Stimulated activated naive B cell treated with anti-CD40 and anti-IgM and Interleukin-4, amounts not matched to agents 10 μg/mL and 1 μg/mL and 100 μg/mL, for 72 hours (primary cell): ENCODE results near the gene SH3GL1.

Source experiments
- ATAC-seq, 2 donors: fragments of 150-1000 bp; cut with Tn5 transposase; replicated peaks; 2 replicates each; pipeline ENCODE4 v1.10.0; 2021; ENCODE audit warnings: moderate library complexity in 1 of 2
- DNase-seq: peaks from one replicate; pipeline ENCODE4 v3.0.0; 2021
- H3K27ac Mint-ChIP-seq: one replicate; pipeline ENCODE4 v1.8.0; 2022; ENCODE audit warnings: mild to moderate bottlenecking, mixed read lengths
- H3K27me3 Mint-ChIP-seq, 2 donors: one replicate each; pipeline ENCODE4 v1.8.0; 2022; ENCODE audit warnings: mixed read lengths in 2 of 2
- H3K36me3 Mint-ChIP-seq, 2 donors: one replicate each; pipeline ENCODE4 v1.8.0; 2022; ENCODE audit warnings: mixed read lengths in 2 of 2, mild to moderate bottlenecking in 1 of 2
- H3K4me1 Mint-ChIP-seq, 2 donors: one replicate each; pipeline ENCODE4 v1.8.0; 2022; ENCODE audit warnings: mixed read lengths in 2 of 2, mild to moderate bottlenecking in 1 of 2
- H3K4me3 Mint-ChIP-seq, 2 donors: one replicate each; pipeline ENCODE4 v1.8.0; 2022; ENCODE audit warnings: mild to moderate bottlenecking in 2 of 2, mixed read lengths in 2 of 2, moderate library complexity in 1 of 2
- H3K9me3 Mint-ChIP-seq, 2 donors: one replicate each; pipeline ENCODE4 v1.8.0; 2022; ENCODE audit warnings: mixed read lengths in 2 of 2, mild to moderate bottlenecking in 1 of 2

SH3GL1 gene

DNA sequence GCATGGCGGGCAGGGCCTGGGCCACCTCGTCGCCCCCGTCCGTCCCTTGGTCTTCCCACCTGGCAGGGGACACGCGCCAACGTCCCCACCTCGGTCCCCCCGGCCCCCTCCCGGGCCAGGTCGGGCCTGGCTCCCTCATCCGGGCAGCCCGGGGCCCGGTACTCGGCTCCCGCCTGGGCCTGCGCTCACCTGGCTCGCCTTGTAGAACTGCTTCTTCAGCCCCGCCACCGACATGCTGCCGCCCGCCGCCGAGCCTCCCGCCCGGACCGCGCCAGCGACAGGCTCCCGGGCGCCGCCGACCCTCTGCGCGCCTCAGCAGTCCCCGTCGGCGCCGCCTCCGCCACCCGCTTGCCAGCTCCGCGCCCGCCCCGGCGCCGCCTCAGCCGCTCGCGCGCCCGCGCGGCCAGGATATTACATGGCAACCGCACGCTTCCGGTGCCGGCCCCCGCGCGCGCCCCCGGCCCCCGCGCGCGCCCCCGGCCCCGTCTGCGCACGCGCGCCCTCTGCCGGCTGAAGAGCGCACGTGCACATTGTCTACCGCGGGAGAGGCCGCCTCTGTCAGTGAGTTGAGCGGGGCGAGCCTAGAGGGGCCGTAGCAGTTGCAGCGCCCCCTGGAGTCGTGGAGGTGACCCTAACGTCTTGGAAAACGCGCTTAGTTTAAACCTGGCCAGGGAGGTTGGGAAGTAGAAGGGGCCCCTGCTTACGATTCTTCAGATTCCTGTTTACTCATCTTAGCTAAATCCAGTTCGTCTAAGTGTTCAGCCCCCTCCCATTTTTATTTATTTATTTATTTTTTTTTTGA lies at the start of gene SH3GL1:
SH3GL1 (minus strand) TSS at position 413 of the 802 bp plus-strand sequence; CDS start at position 234, 179 bp downstream.
- no peaks in the 10 kb centered on the region for H3K27me3 Mint-ChIP-seq
- H3K9me3 Mint-ChIP-seq: peaks cover 0 to 2% of the 10 kb centered on the region in 2 donors
- peak; percentile 81 for DNase-seq
- peaks cover 15 to 27% of the 10 kb centered on the region in 2 donors for H3K36me3 Mint-ChIP-seq
- peak within 1 kb of the TSS; percentile 92 for H3K27ac Mint-ChIP-seq
- peak; percentile 75 to 77 for ATAC-seq
- peaks cover 36 to 69% of the 10 kb centered on the region in 2 donors for H3K4me1 Mint-ChIP-seq
- peak within 1 kb of the TSS; percentile 92 to 93 for H3K4me3 Mint-ChIP-seq

- Mint-ChIP-seq H3K9me3 (no peaks in the 10 kb centered on the region), H3K27me3 (no peaks in the 10 kb centered on the region), H3K4me1 (no peaks in the 10 kb centered on the region), H3K27ac (no peak overlapping the region), H3K4me3 (no peak overlapping the region), H3K36me3 (peaks cover 40% of the 10 kb centered on the region in 2 donors)
- DNase-seq: no peak
- no peak for ATAC-seq
Measured at GRCh38 chr19:4449639-4450028, 49.3 kb upstream of the SH3GL1 start.

DNA sequence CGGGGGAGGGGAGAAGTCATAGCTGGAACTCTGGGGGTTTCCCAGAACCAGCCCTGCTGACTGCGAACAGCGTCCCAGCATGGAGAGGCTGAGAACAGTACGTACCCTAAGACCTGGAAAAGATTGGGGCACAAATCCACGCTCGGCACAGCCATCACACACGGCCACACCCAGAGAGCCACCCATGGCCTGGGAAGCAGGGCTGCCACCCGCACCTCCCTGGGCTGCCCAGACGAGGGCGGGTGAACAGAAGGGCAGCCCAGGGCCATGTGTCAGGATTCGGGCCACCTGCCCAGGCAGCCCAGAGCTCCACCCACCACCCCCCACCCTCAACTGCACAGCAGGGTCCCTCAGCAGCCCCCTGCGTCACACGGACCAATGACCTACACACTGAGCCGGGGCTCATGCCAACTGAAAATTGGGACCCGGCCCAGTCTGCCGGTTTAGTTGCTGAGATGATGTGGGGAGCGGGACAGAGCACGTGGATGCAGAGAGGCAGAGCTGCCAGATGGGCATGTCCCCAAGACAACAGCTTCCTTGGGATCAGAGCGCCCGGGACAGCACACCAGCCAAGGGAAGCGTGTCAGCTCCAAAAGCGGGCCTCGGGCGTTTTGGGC lies 48.8 kb upstream of the SH3GL1 start:
- Mint-ChIP-seq H3K27ac (no peak overlapping the region), H3K36me3 (peaks cover 44 to 45% of the 10 kb centered on the region in 2 donors), H3K9me3 (no peaks in the 10 kb centered on the region), H3K4me1 (no peaks in the 10 kb centered on the region), H3K4me3 (no peak overlapping the region), H3K27me3 (no peaks in the 10 kb centered on the region)
- ATAC-seq (no peak), DNase-seq (no peak)

DNA sequence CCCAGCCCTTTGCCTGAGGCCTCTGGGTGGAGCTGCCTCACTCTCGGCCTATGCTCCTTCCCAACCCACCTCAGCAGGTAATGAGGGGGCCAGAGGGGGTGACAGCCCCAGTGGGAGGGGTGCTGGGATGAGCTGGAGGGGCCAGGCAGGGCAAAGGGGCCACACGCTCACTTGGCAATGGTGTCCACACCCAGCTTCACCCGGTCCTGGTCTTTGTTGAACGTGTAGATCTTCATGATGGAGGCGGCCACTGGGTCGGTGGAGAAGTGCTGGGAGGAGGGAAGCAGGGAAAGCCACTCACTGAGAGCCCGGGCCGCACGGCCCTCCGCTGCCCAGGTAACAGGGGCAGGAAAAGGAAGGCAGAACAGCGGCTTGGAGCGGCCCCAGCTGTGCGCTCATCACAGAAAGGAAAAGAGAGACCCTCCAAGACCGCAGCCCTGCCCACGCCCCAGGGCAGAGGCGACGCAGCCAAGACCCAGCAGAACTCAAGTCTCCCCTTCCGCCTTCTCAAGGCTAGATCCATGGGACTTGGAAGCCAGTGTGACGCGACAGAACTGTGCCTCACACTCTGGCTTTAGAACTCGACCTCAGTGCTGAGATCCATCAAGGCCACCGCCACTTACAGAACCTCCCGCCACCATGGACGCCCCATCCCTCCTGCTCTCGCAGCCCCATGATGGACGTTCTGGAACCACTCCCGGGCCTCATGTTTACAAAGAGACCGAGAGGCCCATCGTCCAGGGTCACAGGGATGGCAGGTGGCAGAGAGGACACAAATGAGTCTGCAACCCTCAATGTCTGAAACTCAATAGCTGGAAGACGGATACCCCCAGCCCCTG lies 48.0 kb upstream of the SH3GL1 start:
- no peak overlapping the region for H3K4me3 Mint-ChIP-seq
- H3K27me3 Mint-ChIP-seq: no peaks in the 10 kb centered on the region
- H3K36me3 Mint-ChIP-seq: peaks cover 45 to 48% of the 10 kb centered on the region in 2 donors
- ATAC-seq (no peak), DNase-seq (no peak)
- H3K4me1 Mint-ChIP-seq: no peaks in the 10 kb centered on the region
- no peaks in the 10 kb centered on the region for H3K9me3 Mint-ChIP-seq
- H3K27ac Mint-ChIP-seq: no peak overlapping the region

GRCh38 chr19:4447327-4448146 lies 47.2 kb upstream of the SH3GL1 start:
- Mint-ChIP-seq H3K4me3 (no peak overlapping the region), H3K9me3 (no peaks in the 10 kb centered on the region), H3K27ac (no peak overlapping the region), H3K36me3 (peaks cover 39 to 48% of the 10 kb centered on the region in 2 donors), H3K4me1 (peaks cover under 1 to 8% of the 10 kb centered on the region in 2 donors), H3K27me3 (no peaks in the 10 kb centered on the region)
- ATAC-seq (no peak), DNase-seq (no peak)

DNA sequence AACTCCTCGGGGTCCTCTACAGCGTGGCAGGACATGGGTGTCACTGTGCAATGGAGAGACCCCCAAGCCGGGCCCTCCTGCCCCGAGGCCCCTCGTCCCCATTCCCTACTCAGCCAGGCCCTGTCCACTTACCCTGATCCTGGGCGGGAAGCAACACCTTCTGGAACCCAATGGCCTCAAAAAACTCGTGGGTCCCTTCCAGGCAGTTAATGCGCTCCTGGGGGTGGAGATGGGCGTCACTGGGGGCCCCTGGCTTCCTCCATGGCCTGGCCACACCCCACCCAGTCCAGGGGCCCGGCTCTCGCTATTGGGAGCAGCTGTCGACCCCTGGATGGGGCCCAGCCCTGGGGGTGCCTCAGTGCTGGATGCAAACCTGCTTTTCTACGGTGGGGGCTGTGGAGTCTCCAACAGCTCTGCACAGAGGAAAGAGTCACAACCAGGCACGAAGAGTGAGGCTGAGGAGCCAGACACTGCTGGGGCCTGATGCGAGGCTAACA lies 46.4 kb upstream of the SH3GL1 start:
- Mint-ChIP-seq H3K27ac (no peak overlapping the region), H3K9me3 (no peaks in the 10 kb centered on the region), H3K36me3 (peaks cover 39 to 40% of the 10 kb centered on the region in 2 donors)

DNA sequence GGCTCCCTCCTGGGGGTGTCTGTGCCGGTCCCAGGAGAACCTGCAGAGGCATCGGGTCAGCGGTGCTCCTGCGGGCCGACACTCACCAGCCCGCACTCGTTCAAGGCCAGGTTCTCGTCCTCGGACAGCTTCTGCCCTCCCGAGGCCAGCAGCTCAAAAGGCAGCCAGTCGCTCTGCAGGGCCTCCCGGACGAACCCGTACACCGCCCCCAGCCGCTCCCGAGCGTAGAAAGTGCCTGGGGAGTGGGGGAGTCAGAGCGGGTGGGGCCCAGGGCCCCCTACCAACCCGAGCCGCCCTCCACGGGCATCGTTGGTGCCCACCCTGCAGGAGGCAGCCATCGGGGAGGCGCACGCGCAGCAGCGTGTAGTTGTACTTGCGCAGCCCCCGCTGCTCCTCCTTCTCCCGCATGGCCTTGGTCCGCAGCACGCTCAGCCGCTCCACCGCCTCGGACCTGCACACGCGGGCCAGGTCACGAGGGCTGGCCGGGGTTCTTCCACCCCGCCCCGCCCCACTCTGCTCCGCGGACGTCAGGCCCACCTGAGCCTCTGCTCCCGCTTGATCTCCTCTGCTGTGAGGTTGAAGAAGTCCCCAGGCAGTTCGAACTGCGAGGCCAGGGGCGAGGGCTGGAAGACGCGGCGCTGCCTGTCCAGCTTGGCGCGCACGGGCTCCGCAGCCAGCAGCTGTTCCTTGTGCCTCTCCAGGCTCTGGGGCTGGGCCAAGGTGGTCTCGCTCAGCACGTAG lies 45.8 kb upstream of the SH3GL1 start:
- Mint-ChIP-seq H3K36me3 (peaks cover 39% of the 10 kb centered on the region in 2 donors), H3K27ac (peak overlapping the region; percentile 47)

More for the DNA sequence above, 46.4 kb upstream of the SH3GL1 start:
- Mint-ChIP-seq H3K27me3 (no peaks in the 10 kb centered on the region), H3K4me3 (no peak overlapping the region), H3K4me1 (peaks cover 7 to 16% of the 10 kb centered on the region in 2 donors)
- ATAC-seq (no peak), DNase-seq (no peak)

DNA sequence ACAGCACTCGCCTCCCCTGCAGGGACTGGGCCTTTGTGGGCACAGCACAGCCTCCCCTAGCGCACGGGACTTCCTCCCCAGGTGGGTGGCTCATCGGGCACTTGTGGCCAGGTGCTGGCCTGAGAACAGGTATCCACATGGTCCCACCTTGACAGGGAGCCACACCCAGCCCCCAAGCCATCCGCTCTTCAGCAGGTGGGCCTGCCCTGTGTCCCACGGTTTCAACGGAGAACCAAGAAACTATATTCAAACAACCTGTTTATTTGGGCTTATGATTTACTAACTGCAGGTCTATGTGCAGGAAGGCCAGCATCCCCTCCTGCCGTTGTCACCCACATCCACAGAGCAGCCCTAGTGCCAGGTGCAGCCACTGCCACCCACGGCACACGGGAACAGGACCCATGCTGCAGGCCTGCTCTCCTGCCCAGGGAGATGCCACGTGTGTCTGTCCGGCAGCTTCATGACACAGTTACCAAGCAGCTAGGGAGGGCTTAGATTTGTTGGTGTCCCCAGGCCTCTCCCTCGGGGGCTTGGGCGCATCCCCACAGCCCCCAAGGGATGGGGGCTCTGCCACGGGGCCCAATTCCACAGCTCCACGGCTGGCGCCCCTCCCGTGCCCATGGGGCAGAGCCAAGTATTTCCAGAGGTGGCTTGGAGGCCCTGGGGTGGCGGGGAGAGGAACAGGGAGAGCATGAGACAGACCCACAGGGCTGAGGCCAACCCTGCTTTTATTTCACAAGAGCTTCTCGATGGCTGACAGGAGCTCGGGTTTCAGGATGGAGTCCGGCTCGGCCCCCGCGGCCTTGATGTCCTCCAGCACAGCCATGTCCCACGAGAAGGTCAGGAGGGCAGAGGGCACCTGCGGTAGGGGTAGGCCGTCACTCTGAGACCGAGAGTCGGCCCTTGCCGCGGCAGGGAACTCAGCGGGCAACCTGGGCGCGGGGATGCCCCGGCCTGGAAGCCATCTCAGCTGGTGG lies 44.7 kb upstream of the SH3GL1 start:
- no peak for DNase-seq
- H3K27me3 Mint-ChIP-seq: no peaks in the 10 kb centered on the region
- H3K36me3 Mint-ChIP-seq: peaks cover 43 to 44% of the 10 kb centered on the region in 2 donors
- no peak for ATAC-seq
- H3K9me3 Mint-ChIP-seq: no peaks in the 10 kb centered on the region
- peaks cover 7 to 16% of the 10 kb centered on the region in 2 donors for H3K4me1 Mint-ChIP-seq
- no peak overlapping the region for H3K4me3 Mint-ChIP-seq
- H3K27ac Mint-ChIP-seq: peak overlapping the region; percentile 51

More for the DNA sequence above, 45.8 kb upstream of the SH3GL1 start:
- Mint-ChIP-seq H3K4me3 (no peak overlapping the region), H3K9me3 (no peaks in the 10 kb centered on the region), H3K27me3 (no peaks in the 10 kb centered on the region), H3K4me1 (peaks cover 7 to 16% of the 10 kb centered on the region in 2 donors)
- DNase-seq: no peak
- ATAC-seq: no peak

- no peak overlapping the region for H3K4me3 Mint-ChIP-seq
- peaks cover 7 to 16% of the 10 kb centered on the region in 2 donors for H3K4me1 Mint-ChIP-seq
- peaks cover 39 to 44% of the 10 kb centered on the region in 2 donors for H3K36me3 Mint-ChIP-seq
- ATAC-seq (peak in 1 of 2 donors; percentile 12), DNase-seq (no peak)
- H3K27ac Mint-ChIP-seq: peak overlapping the region; percentile 51
- H3K9me3 Mint-ChIP-seq: no peaks in the 10 kb centered on the region
- H3K27me3 Mint-ChIP-seq: no peaks in the 10 kb centered on the region
Measured at GRCh38 chr19:4443966-4444764, 43.8 kb upstream of the SH3GL1 start.

GRCh38 chr19:4443188-4443587 lies 42.8 kb upstream of the SH3GL1 start:
- ATAC-seq: no peak
- H3K27me3 Mint-ChIP-seq: no peaks in the 10 kb centered on the region
- H3K9me3 Mint-ChIP-seq: no peaks in the 10 kb centered on the region
- peak overlapping the region; percentile 47 for H3K27ac Mint-ChIP-seq
- H3K4me1 Mint-ChIP-seq: peaks cover 7 to 16% of the 10 kb centered on the region in 2 donors
- H3K4me3 Mint-ChIP-seq: no peak overlapping the region
- no peak for DNase-seq
- peaks cover 30 to 38% of the 10 kb centered on the region in 2 donors for H3K36me3 Mint-ChIP-seq

GRCh38 chr19:4442819-4443146 lies 42.4 kb upstream of the SH3GL1 start:
- H3K4me3 Mint-ChIP-seq: no peak overlapping the region
- no peaks in the 10 kb centered on the region for H3K27me3 Mint-ChIP-seq
- DNase-seq (no peak), ATAC-seq (no peak)
- no peaks in the 10 kb centered on the region for H3K9me3 Mint-ChIP-seq
- H3K4me1 Mint-ChIP-seq: peaks cover 7 to 16% of the 10 kb centered on the region in 2 donors
- H3K36me3 Mint-ChIP-seq: peaks cover 33 to 41% of the 10 kb centered on the region in 2 donors
- H3K27ac Mint-ChIP-seq: peak overlapping the region; percentile 42
